ENCODE measurements around the gene STAT6. TPM values are rescaled to one million over a fixed set of nuclear protein-coding genes. Genes with fewer than 3 reads are reported as not detected.

The STAT6 gene
- total RNA-seq, 2 donors from 2014 or later = 182 to 214 TPM

DNA sequence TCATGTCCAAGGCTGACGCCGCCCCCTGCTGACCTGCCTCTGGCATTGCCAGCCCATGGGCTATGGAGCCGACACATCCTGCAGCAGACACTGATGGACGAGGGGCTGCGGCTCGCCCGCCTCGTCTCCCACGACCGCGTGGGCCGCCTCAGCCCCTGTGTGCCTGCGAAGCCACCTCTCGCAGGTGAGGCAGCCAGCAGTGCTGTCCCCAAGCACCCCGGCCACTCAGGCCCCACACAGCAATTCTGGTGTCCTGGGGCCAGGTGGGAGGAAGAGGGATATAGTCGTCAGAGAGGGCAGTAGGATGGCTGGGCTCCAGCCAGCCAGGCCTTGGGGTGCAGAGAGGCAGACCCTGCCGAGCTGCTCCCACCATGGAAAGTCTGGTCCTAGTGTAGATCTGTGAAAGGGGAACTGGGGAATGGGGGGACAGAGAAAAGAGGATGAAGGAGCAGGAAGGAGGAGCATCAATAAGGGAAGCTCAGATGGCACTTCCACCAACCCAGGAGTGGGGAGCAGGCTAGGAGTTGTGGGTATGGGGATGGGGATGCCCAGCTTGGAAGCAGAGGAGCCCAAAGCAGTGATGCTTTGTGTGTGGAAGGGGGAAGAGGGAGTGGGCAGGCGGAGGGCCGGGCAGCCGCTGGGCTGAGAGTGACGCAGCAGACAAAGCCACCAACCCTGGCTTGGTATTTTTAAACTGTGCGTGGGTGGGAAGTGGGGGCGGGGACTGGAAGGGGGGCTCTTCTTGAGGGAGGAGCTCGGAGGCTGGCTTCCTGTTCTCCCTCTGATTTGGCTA lies 17.6 kb downstream of the STAT6 start:
- intact Hi-C loops (cut with DNase I, micrococcal nuclease) = no loop called here
- peak; percentile 3 for ATAC-seq
- peak; percentile 67 to 68 for DNase-seq

GRCh38 chr12:57092876-57093414 lies 18.2 kb downstream of the STAT6 start:
- DNase-seq (no peak), ATAC-seq (no peak)
- intact Hi-C loops (cut with DNase I, micrococcal nuclease) = no loop called here

GRCh38 chr12:57092529-57092862 lies 18.7 kb downstream of the STAT6 start:
- DNase-seq (no peak), ATAC-seq (no peak)
- intact Hi-C loops (cut with DNase I, micrococcal nuclease) = no loop called here

- intact Hi-C loops (cut with DNase I, micrococcal nuclease) = no loop called here
- DNase-seq (no peak), ATAC-seq (no peak)
Observed at GRCh38 chr12:57091638-57092528, 19.3 kb downstream of the STAT6 start.

DNA sequence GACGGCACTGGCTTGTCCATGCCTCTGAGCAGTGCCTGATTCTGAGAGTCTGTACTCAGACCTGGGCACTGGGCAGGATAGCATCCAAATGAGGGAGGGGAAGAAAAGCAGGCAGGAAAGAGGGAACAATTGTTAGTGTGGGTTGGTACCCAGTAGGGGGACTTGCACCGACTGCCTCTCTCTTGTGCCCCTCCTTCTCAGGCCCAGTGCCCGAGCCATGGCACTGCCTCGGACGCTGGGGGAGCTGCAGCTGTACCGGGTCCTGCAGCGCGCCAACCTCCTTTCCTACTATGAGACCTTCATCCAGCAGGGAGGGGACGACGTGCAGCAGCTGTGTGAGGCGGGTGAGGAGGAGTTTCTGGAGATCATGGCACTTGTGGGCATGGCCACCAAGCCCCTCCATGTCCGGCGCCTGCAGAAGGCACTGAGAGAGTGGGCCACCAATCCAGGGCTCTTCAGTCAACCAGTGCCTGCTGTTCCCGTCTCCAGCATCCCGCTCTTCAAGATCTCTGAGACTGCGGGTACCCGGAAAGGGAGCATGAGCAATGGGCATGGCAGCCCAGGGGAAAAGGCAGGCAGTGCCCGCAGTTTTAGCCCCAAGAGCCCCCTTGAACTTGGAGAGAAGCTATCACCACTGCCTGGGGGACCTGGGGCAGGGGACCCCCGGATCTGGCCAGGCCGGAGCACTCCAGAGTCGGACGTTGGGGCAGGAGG lies 20.1 kb downstream of the STAT6 start:
- ATAC-seq = no peak
- DNase-seq = no peak
- intact Hi-C loops (cut with DNase I, micrococcal nuclease) = no loop called here

DNA sequence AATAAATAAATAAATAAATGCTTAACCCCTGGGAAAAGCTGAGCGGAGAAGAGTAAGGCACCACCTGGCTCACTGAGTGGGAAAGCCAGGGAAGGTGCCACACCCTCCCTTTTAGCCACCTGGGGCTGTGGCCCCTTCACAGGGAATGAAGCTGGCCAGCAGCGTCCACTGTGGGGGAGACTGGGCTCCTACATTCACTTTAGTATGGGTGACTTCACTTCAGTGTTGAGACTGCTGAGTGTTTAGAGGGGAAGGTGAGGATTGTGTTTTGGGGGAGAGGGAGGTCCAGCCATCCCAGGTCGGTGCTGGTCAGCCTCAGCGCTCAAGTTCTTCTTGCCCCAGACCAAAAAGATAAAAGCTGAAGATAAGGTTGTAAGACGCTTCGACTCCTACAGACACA lies 20.7 kb downstream of the STAT6 start:
- ATAC-seq = no peak
- DNase-seq = no peak
- intact Hi-C loops (cut with DNase I, micrococcal nuclease) = no loop called here

GRCh38 chr12:57089271-57090245 lies 21.6 kb downstream of the STAT6 start:
- ATAC-seq (no peak), DNase-seq (peak; percentile 80)
- intact Hi-C loops (cut with DNase I, micrococcal nuclease) = no loop called here

- DNase-seq (peak; percentile 95), ATAC-seq (peak; percentile 70)
- intact Hi-C loops (cut with DNase I, micrococcal nuclease) = no loop called here
Observed at GRCh38 chr12:57088354-57089270, 22.6 kb downstream of the STAT6 start, which contains the start of gene NAB2. NAB2 (plus strand) TSS chr12:57089114; CDS start chr12:57089272, 158 bp downstream.

DNA sequence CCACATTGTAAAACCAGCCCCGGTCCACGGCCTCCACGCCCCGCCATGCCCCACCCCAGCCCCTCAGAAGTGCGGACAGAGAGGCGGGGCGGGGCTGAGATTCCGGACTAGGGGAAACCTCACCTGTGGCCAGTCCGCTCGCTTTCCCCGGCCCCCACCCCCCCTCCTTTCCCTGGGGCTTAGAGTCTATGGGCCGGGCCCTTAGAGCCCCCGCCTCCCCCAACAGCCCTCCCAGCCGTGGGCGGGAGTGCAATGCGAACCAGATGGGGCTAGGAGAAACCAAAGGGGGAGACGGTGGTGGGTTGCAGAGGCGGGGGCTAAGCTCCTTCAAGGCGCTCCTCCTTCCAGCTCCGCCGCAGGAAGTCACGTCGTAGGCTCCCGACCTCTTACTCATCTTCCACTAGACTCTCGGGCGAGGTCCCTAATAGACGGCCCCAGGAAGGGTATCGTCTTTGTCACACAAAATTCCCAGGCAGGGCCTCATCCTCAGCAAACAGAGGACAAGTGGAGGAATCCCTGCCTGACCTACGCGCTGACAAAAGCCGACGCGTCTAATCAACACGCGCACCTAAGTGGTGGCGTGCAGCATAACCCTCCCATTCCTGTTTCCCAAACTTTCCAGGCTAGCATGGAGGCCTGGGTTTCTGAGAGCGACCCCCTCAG lies 23.3 kb downstream of the STAT6 start:
- ATAC-seq = peak; percentile 11
- intact Hi-C loops (cut with DNase I, micrococcal nuclease) = no loop called here

DNA sequence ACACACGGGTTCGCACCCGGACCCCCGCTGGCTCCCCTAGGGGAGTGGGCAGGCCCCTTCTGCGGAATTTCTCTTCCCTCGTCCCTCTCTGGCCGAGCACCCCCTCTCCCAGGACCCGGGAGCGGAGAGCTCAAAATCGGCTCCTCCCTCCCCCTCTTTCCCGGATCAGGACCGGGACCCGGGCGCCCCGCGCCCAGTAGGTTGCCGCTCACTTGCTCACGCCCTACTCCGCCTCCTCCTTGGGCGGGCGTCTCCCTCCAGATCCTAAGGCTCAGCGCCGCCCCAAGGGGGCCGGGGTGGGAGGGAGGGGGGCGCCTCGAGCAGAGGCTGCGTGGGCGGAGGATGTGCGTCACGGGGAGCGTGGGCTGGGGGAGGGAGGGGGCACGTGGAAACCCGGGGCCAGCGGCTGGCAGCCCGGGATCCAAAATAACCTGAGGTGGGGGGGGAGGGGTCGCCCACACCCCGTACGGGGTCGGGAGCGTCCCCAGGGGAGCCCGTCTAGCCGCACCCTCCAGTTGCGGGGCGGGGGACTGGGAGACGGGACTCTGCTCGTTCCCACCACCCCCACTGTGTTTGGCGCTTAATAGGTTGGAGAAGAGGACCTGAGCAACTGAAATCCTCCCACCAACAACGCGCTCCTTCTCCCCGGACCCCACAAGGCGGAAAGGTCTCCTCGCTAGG lies 24.0 kb downstream of the STAT6 start:
- ATAC-seq = peak; percentile 38
- intact Hi-C loops (cut with DNase I, micrococcal nuclease) = no loop called here

More for the DNA sequence above, 23.3 kb downstream of the STAT6 start:
- peak; percentile 85 to 89 for DNase-seq

GRCh38 chr12:57086493-57087009 lies 24.6 kb downstream of the STAT6 start:
- no peak for ATAC-seq
- intact Hi-C loops (cut with DNase I, micrococcal nuclease) = no loop called here
- peak; percentile 58 to 63 for DNase-seq

More for the DNA sequence above, 24.0 kb downstream of the STAT6 start:
- peak; percentile 86 to 88 for DNase-seq

- intact Hi-C loops (cut with DNase I, micrococcal nuclease) = no loop called here
- ATAC-seq (no peak), DNase-seq (peak; percentile 45 to 56)
Observed at GRCh38 chr12:57085999-57086492, 25.1 kb downstream of the STAT6 start.

DNA sequence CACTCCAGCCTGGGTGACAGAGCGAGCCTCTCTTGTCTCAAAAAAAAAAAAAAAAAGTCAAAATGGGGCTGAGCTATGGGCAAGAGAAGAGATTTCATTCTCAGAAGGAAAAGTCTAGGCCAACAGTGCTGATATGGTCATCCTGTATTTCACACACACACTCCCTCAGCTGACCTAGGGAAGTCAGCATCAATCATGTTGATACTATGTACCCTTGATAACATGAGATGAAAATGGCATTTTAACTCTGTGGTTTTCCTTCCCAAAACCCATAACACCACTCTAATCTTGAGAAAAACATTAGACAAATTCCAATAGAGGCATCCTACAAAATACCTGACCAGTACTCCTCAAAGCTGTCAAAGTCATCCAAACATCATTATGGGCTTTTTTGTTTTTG lies 30.3 kb downstream of the STAT6 start:
- ATAC-seq (no peak), DNase-seq (no peak)
- intact Hi-C loops (cut with DNase I, micrococcal nuclease) = no loop called here

DNA sequence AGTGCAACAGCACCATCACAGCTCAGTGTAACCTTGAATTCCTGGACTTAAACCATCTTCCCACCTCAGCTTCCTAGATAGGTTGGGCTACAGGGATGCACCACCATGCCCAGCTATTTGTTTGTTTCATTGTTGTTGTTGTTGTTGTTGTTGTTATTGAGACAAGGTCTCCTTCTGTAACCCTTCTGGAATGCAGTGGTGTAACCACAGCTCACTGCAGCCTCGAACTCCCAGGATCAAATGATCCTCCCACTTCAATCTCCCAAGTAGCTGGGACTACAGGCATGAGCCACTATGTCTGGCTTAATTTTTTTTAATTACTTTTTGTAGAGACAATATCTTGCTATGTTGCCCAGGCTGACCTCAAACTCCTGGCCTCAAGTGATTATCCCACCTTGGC lies 31.3 kb downstream of the STAT6 start:
- intact Hi-C loops (cut with DNase I, micrococcal nuclease) = no loop called here
- DNase-seq = no peak
- no peak for ATAC-seq

Measured in left colon (tissue), 2 donors.